Testis (tissue), 2 donors: ENCODE measurements around the gene DEFB131B.

Source experiments
- CTCF ChIP-seq, 3 experiments: fragments of 450-650 bp in 2 of 3; fragments of 200-600 bp in 1 of 3; sonication (generic) in 1 of 3; IDR thresholded peaks; one replicate each; pipeline ENCODE4 v1.5.1; 2016 to 2019; ENCODE audit warnings: antibody characterized with exemption in 3 of 3, mild to moderate bottlenecking in 2 of 3, moderate library complexity in 1 of 3
- POLR2A ChIP-seq: fragments of 450-650 bp; IDR thresholded peaks from one replicate; pipeline ENCODE4 v1.6.1; 2017; ENCODE audit warnings: antibody characterized with exemption, mild to moderate bottlenecking, moderate library complexity

- TF ChIP-seq POLR2A, result no peak
- no peak for TF ChIP-seq CTCF (IDR thresholded peaks at IDR 0.05)
Observed at GRCh38 chr11:71913756-71914526, 35.7 kb downstream of the DEFB131B start.
